CD14-positive monocyte (primary cell): ENCODE results near the gene TAGLN3. TPM values are rescaled to one million over a fixed set of nuclear protein-coding genes. Genes with fewer than 3 reads are reported as not detected.

Experiments
- DNase-seq, 3 donors: peaks; one replicate each; pipeline ENCODE4 v3.0.0-alpha.2; 2011 to 2022
- H2AFZ ChIP-seq: 2 replicates; pipeline ENCODE4 v1.6.0; 2012; ENCODE audit warnings: mild to moderate bottlenecking, low read depth, low read length, inconsistent platforms; ENCODE audit not compliant: insufficient read depth, poor library complexity, severe bottlenecking
- H3K27ac ChIP-seq, 2 donors: 1 replicate in 1 of 2; 2 replicates in 1 of 2; pipeline ENCODE4 v1.5.1; 2012 to 2013; ENCODE audit warnings: low read length in 2 of 2, control low read depth in 1 of 2, inconsistent platforms in 1 of 2, low read depth in 1 of 2, mild to moderate bottlenecking in 1 of 2
- H3K27me3 ChIP-seq, 2 donors: one replicate each; pipeline versions ENCODE4 v1.6.0 to v1.6.1; 2011 to 2013; ENCODE audit warnings: low read length in 2 of 2; ENCODE audit not compliant: control insufficient read depth in 2 of 2, insufficient read depth in 2 of 2
- H3K36me3 ChIP-seq, 2 donors: replicated peaks in 1 of 2; 1 replicate in 1 of 2; 2 replicates in 1 of 2; pipeline versions ENCODE4 v1.5.1 to v1.6.1; 2012 to 2013; ENCODE audit warnings: low read length in 2 of 2, control low read depth in 1 of 2, inconsistent platforms in 1 of 2, mild to moderate bottlenecking in 1 of 2; ENCODE audit not compliant: insufficient read depth in 2 of 2, control insufficient read depth in 1 of 2
- H3K4me1 ChIP-seq, 2 donors: 1 replicate in 1 of 2; 2 replicates in 1 of 2; pipeline versions ENCODE4 v1.5.1 to v1.6.1; 2012 to 2013; ENCODE audit warnings: low read length in 2 of 2, control low read depth in 1 of 2, inconsistent platforms in 1 of 2, mild to moderate bottlenecking in 1 of 2, moderate library complexity in 1 of 2; ENCODE audit not compliant: insufficient read depth in 2 of 2, control insufficient read depth in 1 of 2
- H3K4me2 ChIP-seq: replicated peaks from 2 replicates; pipeline ENCODE3; 2012; ENCODE audit warnings: low read length, moderate library complexity, mild to moderate bottlenecking; ENCODE audit not compliant: poor library complexity, severe bottlenecking; ENCODE audit errors: extremely low read depth
- H3K4me3 ChIP-seq, 3 experiments: fragments of 200-600 bp in 1 of 3; sonication (generic) in 1 of 3; replicated peaks in 1 of 3; 1 replicate in 2 of 3; 2 replicates in 1 of 3; pipeline ENCODE4 v1.5.1; 2011 to 2013; ENCODE audit warnings: low read length in 3 of 3, mild to moderate bottlenecking in 3 of 3, control low read depth in 2 of 3, low read depth in 2 of 3, inconsistent platforms in 1 of 3, moderate library complexity in 1 of 3
- H3K79me2 ChIP-seq: 2 replicates; pipeline ENCODE4 v1.6.0; 2012; ENCODE audit warnings: mild to moderate bottlenecking, control low read depth, inconsistent platforms, low read length, moderate library complexity; ENCODE audit not compliant: insufficient read depth
- H3K9ac ChIP-seq: 2 replicates; pipeline ENCODE4 v1.6.0; 2017; ENCODE audit warnings: low read length, mild to moderate bottlenecking; ENCODE audit not compliant: insufficient read depth, poor library complexity, severe bottlenecking
- H3K9me3 ChIP-seq, 2 donors: replicated peaks in 1 of 2; 1 replicate in 1 of 2; 2 replicates in 1 of 2; pipeline versions ENCODE4 v1.5.1 to v1.6.1; 2012 to 2013; ENCODE audit warnings: low read length in 2 of 2, control low read depth in 1 of 2; ENCODE audit not compliant: control insufficient read depth in 1 of 2, insufficient read depth in 1 of 2
- H4K20me1 ChIP-seq: 2 replicates; pipeline ENCODE4 v1.6.0; 2012; ENCODE audit warnings: mild to moderate bottlenecking, low read length, control low read depth, moderate library complexity; ENCODE audit not compliant: insufficient read depth
- H3K27ac Mint-ChIP-seq, 7 donors: one replicate each; pipeline ENCODE4 v1.8.0; 2020; ENCODE audit warnings: mild to moderate bottlenecking in 7 of 7, mixed read lengths in 7 of 7, moderate library complexity in 6 of 7, inconsistent platforms in 2 of 7
- H3K27me3 Mint-ChIP-seq, 3 donors: one replicate each; pipeline ENCODE4 v1.8.0; 2021 to 2022; ENCODE audit warnings: low read depth in 3 of 3, mild to moderate bottlenecking in 3 of 3, mixed read lengths in 3 of 3, moderate library complexity in 3 of 3, inconsistent platforms in 1 of 3
- H3K36me3 Mint-ChIP-seq, 2 donors: one replicate each; pipeline ENCODE4 v1.8.0; 2020; ENCODE audit warnings: mixed read lengths in 2 of 2, inconsistent platforms in 1 of 2, mild to moderate bottlenecking in 1 of 2
- H3K4me1 Mint-ChIP-seq: one replicate; pipeline ENCODE4 v1.8.0; 2020; ENCODE audit warnings: mild to moderate bottlenecking, mixed read lengths
- H3K4me3 Mint-ChIP-seq, 2 donors: one replicate each; pipeline ENCODE4 v1.8.0; 2020; ENCODE audit warnings: mild to moderate bottlenecking in 2 of 2, mixed read lengths in 2 of 2, moderate library complexity in 1 of 2
- H3K9me3 Mint-ChIP-seq, 7 donors: one replicate each; pipeline ENCODE4 v1.8.0; 2020 to 2022; ENCODE audit warnings: mixed read lengths in 7 of 7, mild to moderate bottlenecking in 6 of 7, moderate library complexity in 6 of 7, inconsistent platforms in 2 of 7
- WGBS: methylation state at CpG from one replicate; pipeline ENCODE4 v1.1.5; 2013; ENCODE audit warnings: missing lambda C conversion rate; ENCODE audit not compliant: insufficient coverage; 5-methylcytosine and 5-hydroxymethylcytosine counted together
- intact Hi-C, 2 donors: fragments of 100-400 bp; cut with micrococcal nuclease; formaldehyde crosslinking; loops; one replicate each; pipeline versions ENCODE4 v1.15.0 to v1.15.1; 2023
- polyA plus RNA-seq, 3 donors: library from polyadenylated mRNA; depleted of rRNA in 1 of 3; unstranded in 2 of 3; stranded (reverse) in 1 of 3; fragments of 300-500 nt in 2 of 3; fragments of >200 nt in 1 of 3; fragmentation: Illumina TruSeq in 2 of 3; gene quantifications; 1 replicate in 2 of 3; 2 replicates in 1 of 3; pipeline ENCODE4 v1.2.3, GENCODE V29; 2012 to 2021
- TF ChIP-seq, protein P1 (sequence below): fragments of 200-600 bp; IDR thresholded peaks from one replicate; pipeline ENCODE4 v1.8.0; 2022; ENCODE audit warnings: antibody characterized with exemption, mild to moderate bottlenecking

Gene TAGLN3
- polyA plus RNA-seq, 3 donors = not detected

DNA sequence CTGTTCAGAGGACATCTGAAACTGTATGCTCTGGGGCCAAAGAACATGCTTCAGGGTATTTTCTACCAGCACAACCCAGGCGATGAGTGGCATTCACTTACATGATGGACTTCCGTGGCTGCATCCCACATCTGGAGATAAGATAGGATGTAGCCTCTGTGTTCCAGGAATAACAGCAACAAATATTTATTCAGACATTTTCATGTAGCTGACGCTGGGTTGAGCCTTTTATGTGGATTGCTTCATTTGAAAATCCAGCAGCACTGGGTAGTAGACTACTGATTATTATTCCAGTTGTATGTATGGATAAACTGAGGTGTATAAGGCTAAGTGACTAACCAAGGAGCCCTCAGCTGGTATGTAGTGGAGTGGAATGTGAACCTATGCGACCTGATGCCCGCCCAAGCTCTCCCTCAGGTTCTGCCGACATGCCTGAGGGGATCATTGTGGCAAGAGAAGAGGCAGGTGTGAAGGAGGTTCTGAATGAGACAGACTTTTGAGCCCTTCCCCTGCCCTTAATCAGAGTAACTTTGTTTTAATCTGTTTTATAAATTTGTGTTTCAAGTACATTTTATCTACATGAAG lies 45.8 kb upstream of the TAGLN3 start:
- H3K4me3 Mint-ChIP-seq = no peak overlapping the region
- intact Hi-C loops = no loop called here
- WGBS = 100% methylated on average over 1 of the region's 6 CpGs

DNA sequence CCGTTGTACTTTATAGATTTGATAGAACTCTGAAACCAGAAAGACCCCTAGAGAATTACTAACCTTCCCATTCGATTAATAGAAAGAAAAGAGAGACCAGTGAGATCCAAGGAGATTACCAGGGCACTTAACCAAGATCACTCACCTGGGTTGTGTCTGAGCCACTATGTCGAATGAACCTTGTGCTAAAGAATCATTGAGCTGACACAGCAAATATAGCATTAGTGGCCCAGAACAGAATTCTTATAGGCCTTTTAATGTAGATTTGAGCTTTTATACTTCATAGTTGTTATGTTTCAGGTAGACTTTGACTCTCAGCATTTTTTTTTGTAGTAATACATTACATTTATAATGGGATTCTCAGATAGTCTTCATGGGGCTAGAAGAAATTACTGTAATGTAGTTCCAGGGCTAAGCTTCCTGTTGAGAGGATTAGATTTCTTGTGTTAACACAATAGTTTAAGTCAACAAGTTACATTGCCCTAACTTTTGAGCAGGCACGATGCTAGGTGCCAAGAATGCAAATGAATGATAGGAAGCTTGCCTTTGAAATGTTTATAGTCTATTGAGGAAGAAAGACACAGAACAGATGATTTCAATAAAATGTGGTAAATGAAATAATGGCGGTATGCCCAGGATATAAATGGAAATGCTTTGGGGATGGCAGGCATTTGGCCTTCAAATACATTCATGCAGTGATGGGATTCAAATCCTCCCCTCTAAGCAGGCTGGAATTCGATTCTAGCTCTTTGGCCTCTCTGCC lies 44.3 kb upstream of the TAGLN3 start:
- Mint-ChIP-seq H3K4me1 (no peaks in the 10 kb centered on the region), H3K36me3 (no peaks in the 10 kb centered on the region), H3K4me3 (no peak overlapping the region), H3K27ac (no peak overlapping the region), H3K27me3 (no peaks in the 10 kb centered on the region), H3K9me3 (no peaks in the 10 kb centered on the region)
- H3K27me3 ChIP-seq = no peaks in the 10 kb centered on the region
- H3K36me3 ChIP-seq = no peaks in the 10 kb centered on the region
- H3K4me3 ChIP-seq = no peak overlapping the region
- no peak overlapping the region for H3K4me2 ChIP-seq
- H2AFZ ChIP-seq = no peak overlapping the region
- H3K4me1 ChIP-seq = no peaks in the 10 kb centered on the region
- no peak for DNase-seq
- TF ChIP-seq, protein P1, sequence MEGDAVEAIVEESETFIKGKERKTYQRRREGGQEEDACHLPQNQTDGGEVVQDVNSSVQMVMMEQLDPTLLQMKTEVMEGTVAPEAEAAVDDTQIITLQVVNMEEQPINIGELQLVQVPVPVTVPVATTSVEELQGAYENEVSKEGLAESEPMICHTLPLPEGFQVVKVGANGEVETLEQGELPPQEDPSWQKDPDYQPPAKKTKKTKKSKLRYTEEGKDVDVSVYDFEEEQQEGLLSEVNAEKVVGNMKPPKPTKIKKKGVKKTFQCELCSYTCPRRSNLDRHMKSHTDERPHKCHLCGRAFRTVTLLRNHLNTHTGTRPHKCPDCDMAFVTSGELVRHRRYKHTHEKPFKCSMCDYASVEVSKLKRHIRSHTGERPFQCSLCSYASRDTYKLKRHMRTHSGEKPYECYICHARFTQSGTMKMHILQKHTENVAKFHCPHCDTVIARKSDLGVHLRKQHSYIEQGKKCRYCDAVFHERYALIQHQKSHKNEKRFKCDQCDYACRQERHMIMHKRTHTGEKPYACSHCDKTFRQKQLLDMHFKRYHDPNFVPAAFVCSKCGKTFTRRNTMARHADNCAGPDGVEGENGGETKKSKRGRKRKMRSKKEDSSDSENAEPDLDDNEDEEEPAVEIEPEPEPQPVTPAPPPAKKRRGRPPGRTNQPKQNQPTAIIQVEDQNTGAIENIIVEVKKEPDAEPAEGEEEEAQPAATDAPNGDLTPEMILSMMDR = no peak
- no peak overlapping the region for H3K27ac ChIP-seq
- no peaks in the 10 kb centered on the region for H3K9me3 ChIP-seq
- H3K79me2 ChIP-seq = no peaks in the 10 kb centered on the region
- H3K9ac ChIP-seq = no peak overlapping the region
- intact Hi-C loops = no loop called here
- H4K20me1 ChIP-seq = no peaks in the 10 kb centered on the region
- WGBS = 90% methylated on average over 2 of the region's 6 CpGs

More for the DNA sequence above, 45.8 kb upstream of the TAGLN3 start:
- no peak for DNase-seq
- H3K4me1 ChIP-seq = no peaks in the 10 kb centered on the region
- TF ChIP-seq, protein P1 = no peak
- H2AFZ ChIP-seq = no peak overlapping the region
- no peaks in the 10 kb centered on the region for H3K79me2 ChIP-seq
- H3K27me3 ChIP-seq = no peaks in the 10 kb centered on the region
- Mint-ChIP-seq H3K27me3 (peaks cover 0 to 5% (median 0%) of the 10 kb centered on the region in 3 donors), H3K9me3 (no peaks in the 10 kb centered on the region), H3K4me1 (no peaks in the 10 kb centered on the region), H3K27ac (no peak overlapping the region), H3K36me3 (no peaks in the 10 kb centered on the region)
- no peak overlapping the region for H3K4me3 ChIP-seq
- H3K36me3 ChIP-seq = no peaks in the 10 kb centered on the region
- H3K27ac ChIP-seq = no peak overlapping the region
- no peaks in the 10 kb centered on the region for H3K9me3 ChIP-seq
- H4K20me1 ChIP-seq = no peaks in the 10 kb centered on the region
- H3K4me2 ChIP-seq = no peak overlapping the region
- no peak overlapping the region for H3K9ac ChIP-seq
